Sciatic nerve (tissue), 2 donors: ENCODE data around the gene TEX261. TPM values are rescaled to one million over a fixed set of nuclear protein-coding genes. Genes with fewer than 3 reads are reported as not detected.

Experiments used
- ATAC-seq: fragments of 200-7000 bp; cut with Tn5 transposase; one replicate; pipeline ENCODE4 v1.9.1; 2020; ENCODE audit warnings: mild to moderate bottlenecking, moderate library complexity
- DNase-seq: peaks from one replicate; pipeline ENCODE4 v3.0.0-alpha.2; 2020; ENCODE audit warnings: low spot score
- intact Hi-C: fragments of 100-400 bp; cut with DNase I; formaldehyde crosslinking; loops from one replicate; pipeline ENCODE4 v1.14.2; 2022
- total RNA-seq: library from RNA; stranded (reverse); fragmentation: NEBNext Ultra II Directional; extraction: Animal tissue kit (Norgen Biotek cat#: 25700); gene quantifications from one replicate; pipeline ENCODE4 v1.2.1, GENCODE V29; 2021
- donor health status: DM: no; HTN: no; CAD: no.
- donor health status: DM: no; HTN: no; CAD: no.

Gene TEX261
- total RNA-seq, 1 donor from 2014 or later, result 52.7 TPM

DNA sequence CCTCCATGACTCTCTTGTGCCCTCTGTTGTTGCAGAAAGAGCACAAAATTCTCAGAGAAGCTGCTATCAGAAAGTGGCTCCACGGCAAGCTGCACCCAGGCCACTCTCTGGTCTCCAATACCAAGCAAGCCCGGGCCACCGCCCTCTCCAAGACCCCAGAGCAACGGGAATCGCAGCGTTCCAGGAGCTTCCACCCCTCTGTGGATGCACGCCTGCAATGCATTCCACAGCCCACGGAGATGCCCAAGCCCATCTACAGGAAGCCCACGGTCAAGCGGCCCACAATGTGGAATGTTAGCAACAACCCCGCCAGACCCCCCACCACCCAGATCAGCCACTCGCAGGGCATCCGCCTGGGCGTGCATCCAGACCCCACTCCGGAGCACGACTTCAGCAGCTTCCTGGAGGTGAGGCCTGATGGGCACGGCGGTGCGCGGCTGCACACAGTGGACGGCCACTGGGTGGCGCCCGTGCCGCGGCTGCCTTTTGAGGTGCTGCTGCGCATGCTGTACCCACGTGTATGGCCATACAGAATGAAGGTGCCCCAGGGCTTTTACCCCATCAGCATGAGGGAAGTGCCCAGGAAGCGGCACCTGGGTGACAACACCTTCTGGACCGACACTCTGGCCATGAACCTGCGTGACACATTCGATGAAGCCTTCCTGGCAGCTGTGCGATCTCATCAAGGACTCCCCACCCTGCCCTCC, 9.9 kb downstream of the TEX261 start:
- intact Hi-C loops, result no loop called here
- DNase-seq (peak; percentile 72), ATAC-seq (peak; percentile 70)

DNA sequence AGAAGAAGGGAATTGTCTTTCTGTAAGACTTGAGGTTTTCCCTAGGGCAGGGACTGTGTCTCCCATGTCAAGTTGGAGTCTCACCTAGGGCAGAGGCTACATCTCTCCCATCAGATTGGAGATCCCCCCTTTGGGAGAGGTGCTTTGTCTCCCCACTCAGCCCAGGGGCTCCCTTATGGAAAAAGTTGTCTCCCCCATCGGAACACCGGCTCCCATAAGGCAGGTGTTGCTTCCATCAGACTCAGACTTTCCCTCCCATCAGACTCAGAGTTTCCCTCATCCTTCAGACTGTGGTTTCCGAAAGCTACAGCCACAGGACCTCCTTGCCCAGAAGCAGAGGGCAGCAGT, 10.5 kb downstream of the TEX261 start:
- ATAC-seq (no peak), DNase-seq (no peak)
- intact Hi-C loops, result no loop called here

DNA sequence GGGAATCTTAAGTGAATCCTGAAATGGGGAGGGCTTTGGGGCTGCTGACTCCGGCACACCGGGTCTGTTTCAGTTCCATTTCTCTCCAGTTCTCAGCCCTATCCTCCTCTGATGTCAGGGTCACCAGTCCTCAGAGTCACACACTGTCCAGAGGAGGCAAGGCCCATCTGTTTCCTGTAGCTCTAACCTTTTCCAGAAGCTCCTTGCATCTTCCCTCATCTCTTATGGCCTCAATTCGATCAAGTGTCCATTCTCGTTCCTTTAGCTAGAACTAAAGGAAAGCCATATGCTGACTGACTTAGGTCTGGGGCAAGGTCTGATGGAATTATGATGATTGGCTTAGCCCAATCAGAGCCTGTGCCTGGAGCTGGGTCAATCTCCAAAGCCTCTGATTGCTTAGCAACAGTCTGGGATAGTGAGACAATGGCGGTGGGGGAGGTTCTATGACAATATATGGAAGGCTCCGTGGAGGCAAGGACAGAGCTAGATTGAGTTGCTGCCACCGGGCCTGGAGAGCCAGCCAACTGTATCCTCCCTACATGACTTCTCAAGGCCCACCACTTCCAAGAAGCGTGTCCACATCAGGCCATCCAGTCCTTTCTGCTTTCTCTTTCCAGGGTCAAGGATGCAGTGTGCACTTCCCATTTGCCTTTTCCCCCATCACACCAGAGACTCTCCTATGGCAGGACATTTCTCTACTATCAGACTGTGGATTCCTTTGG, 11.0 kb downstream of the TEX261 start:
- intact Hi-C loops, result no loop called here
- no peak for DNase-seq
- no peak for ATAC-seq

DNA sequence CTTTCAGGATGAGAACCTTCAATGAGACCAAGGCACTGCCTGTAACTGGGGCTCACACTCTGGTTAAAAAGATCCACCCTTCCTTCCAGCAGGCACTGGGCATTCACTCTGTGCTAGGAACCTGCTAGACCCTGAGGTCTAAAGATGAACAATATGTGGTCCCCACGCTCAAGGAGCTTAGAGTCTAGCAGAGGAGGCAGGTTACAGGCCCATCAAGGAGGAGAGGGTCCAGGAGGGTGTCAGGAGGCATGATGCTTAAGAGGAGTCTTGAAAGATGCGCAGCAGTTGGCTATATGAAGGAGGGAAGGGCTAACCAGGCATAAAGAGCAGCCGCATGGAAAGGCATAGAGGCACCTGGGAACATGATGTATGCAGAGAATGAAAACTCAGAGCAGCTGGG, 11.7 kb downstream of the TEX261 start:
- ATAC-seq (no peak), DNase-seq (no peak)
- intact Hi-C loops, result no loop called here

DNA sequence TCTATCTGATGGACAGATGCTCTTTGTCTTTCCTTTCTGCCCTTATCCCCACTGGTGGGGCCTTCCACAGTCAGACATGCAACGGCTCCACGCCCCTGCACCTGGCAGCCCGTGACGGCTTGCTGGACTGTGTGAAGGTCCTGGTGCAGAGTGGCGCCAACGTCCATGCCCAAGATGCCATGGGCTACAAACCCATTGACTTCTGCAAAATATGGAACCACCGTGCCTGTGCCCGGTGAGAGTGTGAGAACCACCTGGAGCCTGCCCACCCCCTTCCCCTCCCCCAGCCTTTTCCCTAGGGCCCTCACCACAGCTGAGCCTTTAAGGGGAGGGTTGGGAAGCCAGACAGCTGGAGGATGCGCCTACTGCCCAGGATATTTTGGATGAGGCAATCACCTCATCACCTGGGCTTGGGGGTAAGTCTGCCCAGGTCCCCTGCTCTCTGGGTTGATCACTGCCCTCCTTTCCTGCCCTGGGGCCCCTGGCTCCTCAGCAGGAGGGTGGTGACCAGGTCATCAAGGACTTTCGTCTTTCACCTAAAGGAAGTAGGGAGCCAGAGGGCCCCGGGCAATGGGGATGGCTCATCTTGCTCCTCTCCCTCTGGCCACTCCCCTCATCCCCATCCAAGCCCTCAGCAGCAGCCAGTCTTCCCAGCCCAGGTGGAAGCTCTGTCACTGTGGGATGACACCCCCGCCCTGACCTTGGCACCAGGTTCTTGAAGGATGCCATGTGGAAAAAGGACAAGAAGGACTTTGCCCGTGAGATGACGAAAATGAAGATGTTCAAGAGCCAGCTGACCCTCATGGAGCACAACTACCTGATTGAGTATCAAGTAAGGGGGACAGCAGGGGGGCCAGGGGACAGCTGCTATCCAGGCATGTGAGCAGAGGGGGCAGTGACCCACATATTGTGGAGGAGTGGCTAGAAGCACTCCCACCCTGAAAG, 12.5 kb downstream of the TEX261 start:
- intact Hi-C loops, result no loop called here
- ATAC-seq (no peak), DNase-seq (peak; percentile 48)

DNA sequence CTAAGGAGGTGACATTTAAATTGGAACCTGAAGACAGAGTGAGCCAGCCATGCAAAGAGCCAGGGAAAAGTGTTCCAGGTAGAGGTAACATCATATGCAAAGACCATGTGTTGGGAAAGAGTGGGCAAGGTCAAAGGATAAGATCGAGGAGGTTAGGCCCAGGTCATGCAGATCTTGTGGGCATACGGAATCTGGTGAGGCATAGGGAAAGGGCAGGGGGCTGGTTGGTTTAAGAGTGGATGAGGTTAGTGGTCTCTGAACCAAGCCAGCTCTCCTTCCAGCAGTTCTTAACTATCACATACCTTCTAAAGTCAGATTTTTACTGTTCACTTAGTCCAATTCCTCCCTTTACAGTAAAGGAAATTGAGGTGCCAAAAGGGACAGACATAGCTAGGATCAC, 13.3 kb downstream of the TEX261 start:
- intact Hi-C loops, result no loop called here
- ATAC-seq (no peak), DNase-seq (no peak)

DNA sequence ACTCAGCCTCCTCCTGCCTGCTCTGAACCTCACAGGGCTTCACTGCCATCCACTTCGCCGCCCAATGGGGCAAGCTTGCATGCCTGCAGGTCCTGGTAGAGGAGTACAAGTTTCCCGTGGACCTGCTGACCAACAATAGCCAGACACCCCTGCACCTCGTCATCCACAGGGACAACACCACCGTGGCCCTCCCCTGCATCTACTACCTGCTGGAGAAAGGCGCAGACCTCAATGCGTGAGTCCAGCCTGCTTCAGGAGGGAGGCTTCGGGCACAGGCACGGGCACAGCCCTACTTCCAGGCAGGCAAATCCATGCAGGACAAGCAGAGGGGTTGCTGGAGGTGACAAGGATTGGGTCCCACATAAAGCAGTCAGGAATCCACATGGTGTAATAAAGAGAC, 15.0 kb downstream of the TEX261 start:
- DNase-seq (no peak), ATAC-seq (no peak)
- intact Hi-C loops, result no loop called here

DNA sequence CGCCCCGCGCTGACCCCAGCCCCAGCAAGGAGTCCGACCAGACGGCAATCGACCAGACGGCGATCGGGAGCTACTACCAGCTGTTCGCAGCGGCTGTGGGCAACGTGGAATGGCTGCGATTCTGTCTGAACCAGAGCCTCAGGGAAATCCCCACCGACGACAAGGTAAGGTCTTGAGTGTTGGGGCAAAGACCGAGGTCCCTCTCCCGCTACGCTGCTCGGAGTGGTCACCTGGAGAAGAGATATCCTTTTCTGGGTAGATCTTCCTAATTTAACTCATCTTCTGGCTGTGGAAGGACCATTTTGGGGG, 15.5 kb downstream of the TEX261 start:
- ATAC-seq, result no peak
- DNase-seq, result no peak
- intact Hi-C loops, result no loop called here

DNA sequence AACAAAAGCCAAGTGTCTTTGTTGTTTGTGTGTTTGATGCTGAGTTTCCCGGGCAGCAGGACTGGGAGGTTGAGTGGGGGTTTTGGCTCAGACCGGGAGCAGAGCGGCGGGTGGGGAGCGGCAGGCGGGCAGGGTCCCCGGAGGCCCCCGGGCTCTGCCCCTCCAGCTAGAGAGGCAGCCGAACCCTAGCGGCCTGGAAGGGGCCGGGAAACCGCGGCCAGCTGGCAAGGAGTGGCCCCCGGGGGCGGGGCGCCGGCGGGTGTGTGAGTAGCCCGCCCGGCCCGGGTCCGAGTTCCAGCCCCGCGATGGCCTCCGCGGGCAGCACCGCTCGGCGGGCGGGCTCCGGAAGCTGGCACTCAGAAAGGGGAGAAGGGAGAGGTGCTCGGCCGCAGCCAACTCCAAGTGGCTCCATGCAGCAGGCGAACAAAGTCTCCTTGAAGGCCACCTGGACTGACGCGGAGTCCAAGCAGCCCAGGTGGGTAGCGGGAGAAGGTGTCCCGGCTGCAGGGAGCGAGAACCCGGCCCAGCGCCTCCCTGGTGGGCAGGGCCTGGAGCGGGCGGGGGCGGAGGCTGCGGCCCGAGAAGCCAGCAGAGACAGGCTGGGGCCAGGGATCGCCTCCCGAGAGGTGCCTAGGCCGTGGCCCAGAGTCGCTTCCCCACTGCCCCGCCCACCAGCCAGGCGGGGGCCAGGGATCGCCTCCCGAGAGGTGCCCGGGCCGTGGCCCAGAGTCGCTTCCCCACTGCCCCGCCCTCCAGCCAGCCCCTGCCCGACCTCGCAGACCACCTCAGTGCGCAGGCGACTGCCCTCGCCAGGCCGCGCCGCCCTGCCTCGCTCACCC, 16.1 kb downstream of the TEX261 start, which contains the start of gene ANKRD53:
Gene ANKRD53, plus strand, starts transcription at position 290 of the 839 bp plus-strand sequence. Its CDS starts 16 bp downstream, at position 306.
- ATAC-seq (peak; percentile 59), DNase-seq (no peak)
- intact Hi-C loops, result no loop called here

DNA sequence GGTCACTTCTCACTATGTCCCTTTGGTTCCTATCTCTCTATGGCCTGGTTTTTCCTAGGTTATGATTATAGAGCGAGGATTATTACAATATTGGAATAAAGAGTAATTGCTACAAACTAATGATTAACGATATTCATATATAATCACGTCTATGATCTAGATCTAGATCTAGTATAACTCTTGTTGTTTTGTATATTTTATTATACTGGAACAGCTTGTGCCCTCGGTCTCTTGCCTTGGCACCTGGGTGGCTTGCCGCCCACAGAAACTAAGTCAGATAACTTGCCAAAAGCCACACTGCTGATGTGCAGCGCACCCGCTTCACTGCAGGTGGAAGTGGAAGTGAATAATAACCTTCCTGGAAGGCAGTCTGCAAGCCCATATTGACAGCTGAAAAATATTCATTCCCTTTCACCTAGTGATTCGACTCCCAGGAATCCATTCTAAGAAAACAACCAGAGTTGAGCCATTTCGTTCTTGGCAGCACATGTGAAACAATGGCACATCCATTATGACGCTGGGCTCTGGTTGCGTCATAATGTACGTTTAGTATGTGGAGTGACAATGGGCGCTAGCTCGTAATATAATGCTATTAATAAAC, 17.0 kb downstream of the TEX261 start:
- DNase-seq (no peak), ATAC-seq (peak; percentile 40)
- intact Hi-C loops, result no loop called here

DNA sequence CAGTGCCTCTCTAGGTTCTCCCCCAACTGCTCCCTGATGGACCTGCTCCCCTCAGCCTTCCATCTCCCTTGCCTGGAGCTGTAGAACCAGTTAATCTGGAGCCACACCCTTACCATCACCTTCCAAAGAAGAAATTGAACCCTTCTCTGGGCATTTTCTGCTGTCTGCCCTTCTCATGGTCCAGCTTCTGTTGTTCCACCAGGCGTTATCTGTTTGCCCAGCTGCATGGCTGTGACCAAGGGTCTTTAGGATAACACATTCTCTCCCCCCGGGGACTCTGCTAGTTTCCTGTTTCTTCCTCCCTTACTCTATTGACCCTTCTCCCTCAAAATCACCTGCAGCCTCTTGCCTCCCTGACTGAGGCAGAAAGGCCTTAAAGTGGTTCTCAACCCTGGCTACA, 19.4 kb downstream of the TEX261 start:
- DNase-seq (no peak), ATAC-seq (no peak)
- intact Hi-C loops, result no loop called here

DNA sequence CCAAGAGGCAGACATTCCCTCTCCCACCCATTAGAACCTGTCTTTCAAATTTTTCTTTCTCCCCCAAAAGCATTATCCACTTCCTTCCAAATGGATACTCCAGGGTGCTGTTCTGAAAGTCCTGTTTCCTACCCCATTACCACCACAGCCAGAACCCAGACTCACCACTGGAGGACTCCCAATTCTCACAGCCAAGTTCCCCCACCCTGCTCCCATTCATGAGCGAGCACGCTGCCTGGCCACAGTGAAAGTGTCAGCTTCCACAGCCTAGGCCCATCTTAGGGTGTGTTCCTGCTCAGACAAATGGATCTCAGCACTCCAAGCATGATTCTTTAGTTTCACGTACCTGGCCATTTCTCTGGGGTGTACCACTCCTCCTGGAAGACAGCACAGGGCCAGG, 20.1 kb downstream of the TEX261 start:
- DNase-seq (no peak), ATAC-seq (no peak)
- intact Hi-C loops, result no loop called here

DNA sequence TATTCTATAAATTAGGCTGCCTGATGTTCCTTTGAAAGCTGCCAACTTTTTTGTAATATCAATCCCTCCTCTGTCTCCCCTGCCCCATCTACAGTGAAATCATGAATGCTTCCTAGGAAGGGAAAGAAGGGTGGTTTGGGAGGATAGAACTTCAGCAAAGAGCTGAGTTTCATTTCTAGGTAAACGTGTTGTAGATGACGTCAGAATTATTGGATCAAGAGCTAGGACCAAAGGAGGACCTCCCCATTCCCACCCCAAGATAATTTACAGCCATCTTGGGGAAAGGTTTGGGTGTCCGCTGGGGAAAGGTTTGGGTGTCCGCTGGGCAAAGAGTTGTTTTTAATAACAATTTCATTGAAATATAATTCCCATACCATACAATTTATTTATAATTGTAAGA, 27.5 kb downstream of the TEX261 start:
- DNase-seq (no peak), ATAC-seq (no peak)
- intact Hi-C loops, result no loop called here

DNA sequence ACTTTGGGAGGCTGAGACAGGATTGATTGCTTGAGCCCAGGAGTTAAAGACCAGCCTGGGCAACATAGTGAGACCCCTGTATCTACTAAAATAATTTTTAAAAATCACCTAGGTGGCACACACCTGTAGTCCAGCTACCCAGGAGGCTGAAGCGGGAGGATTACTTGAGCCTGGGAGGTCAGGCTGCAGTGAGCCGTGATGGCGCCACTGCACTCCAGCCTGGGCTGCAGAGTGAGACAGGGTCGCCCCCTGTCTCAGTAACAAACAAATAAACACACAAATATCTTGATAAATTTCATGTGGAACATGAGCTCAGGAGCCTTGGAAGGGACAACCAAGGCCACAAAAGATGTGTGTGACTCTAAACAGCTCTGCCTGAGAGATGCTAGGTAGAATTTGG, 28.0 kb downstream of the TEX261 start:
- intact Hi-C loops, result no loop called here
- DNase-seq, result no peak
- no peak for ATAC-seq

DNA sequence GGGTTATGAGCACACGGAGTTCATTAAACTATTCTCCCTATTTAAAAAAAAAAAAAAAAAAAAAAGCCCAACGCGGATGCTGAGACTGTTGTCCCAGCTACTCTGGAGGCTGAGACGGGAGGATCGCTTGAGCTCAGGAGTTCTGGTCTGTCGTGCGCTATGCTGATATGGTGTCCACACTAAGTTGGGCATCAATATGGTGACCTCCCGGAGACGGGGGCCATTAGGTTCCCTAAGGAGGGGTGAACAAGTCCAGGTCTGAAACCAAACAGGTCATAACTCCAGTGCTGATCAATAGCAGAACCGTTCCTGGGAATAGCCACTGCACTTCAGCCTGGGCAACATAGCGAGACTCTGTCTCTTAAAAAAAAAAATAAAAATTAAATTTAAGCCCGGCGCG, 29.2 kb downstream of the TEX261 start:
- DNase-seq (no peak), ATAC-seq (no peak)
- intact Hi-C loops, result no loop called here

DNA sequence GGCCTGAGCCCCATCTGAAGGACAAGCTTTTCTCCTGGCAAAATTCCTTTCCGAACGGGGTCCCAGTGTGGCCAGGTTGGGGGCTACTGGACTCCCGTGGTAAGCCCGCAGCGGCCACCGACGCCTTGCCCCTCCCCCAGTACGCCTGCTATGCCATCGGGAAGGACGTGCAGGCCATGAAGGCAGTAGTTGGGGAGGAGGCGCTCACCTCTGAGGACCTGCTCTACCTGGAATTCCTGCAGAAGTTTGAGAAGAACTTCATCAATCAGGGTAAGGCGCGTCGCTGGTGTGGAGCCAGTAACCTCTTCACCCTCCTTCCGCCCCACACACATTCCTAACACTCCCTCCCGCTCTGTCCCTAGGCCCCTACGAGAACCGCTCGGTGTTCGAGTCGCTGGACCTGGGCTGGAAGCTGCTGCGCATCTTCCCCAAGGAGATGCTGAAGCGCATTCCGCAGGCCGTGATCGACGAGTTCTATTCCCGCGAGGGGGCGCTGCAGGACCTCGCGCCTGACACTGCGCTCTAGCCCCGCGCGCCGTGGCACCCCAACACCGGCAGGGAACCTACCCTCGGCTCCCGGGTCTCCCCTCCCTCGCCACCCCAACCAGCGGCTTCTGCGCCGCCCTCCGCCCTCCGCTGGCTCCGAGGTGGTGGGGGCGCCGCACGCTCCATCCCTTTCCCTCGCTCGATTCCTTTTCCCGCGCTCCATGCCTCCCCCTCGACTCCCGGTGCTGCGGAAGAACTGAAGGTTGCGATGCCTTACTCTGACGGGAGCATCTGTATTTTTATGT, 29.9 kb downstream of the TEX261 start:
- intact Hi-C loops, result no loop called here
- DNase-seq (peak; percentile 86), ATAC-seq (peak; percentile 90)

DNA sequence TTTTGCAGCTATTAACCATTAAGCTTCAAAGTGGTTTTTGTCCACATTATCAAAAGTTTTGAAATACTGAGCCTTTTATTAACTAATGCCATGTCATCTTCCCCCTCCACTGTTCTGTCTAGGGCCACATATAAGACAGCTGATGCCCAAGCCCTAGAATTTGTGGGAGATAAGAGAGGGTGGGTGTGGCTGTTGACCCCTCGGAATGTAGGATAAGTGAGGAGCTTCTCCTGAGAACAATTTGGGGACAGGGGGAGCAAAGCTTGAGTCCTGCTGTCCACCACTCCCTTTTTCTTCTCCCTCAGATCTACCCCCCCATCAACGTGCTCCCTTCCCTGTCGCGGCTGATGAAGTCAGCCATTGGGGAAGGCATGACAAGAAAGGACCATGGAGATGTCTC, 30.5 kb downstream of the TEX261 start:
- DNase-seq (no peak), ATAC-seq (no peak)
- intact Hi-C loops, result no loop called here
